Smooth muscle cell (in vitro differentiated cells): ENCODE data around the gene ALKBH7. TPM values are rescaled to one million over a fixed set of nuclear protein-coding genes. Genes with fewer than 3 reads are reported as not detected.
"Not testable (repeated sequence)": the region's sequence is repeated elsewhere in the genome, so short reads cannot be mapped to it uniquely, and the experiment has no call there.

Source experiments
- DNase-seq: peaks from one replicate; lab custom pipeline; 2025; ENCODE audit not compliant: unreplicated experiment; lab: John Stamatoyannopoulos, UW
- H2AFZ ChIP-seq: fragments of 200-600 bp; sonication (generic); 2 replicates; pipeline ENCODE4 v1.6.0; 2016; ENCODE audit warnings: antibody characterized with exemption, low read depth, mild to moderate bottlenecking
- H3F3A ChIP-seq: fragments of 200-600 bp; sonication (generic); 2 replicates; pipeline ENCODE4 v1.6.0; 2017; ENCODE audit warnings: antibody characterized with exemption, low read depth
- H3K27ac ChIP-seq: fragments of 200-600 bp; sonication (generic); 2 replicates; pipeline ENCODE4 v1.5.1; 2016; ENCODE audit warnings: low read depth, mild to moderate bottlenecking
- H3K27me3 ChIP-seq: fragments of 200-600 bp; sonication (generic); 2 replicates; pipeline ENCODE4 v1.6.1; 2016; ENCODE audit warnings: low read depth, mild to moderate bottlenecking
- H3K36me3 ChIP-seq: fragments of 200-600 bp; sonication (generic); 2 replicates; pipeline ENCODE4 v1.5.1; 2016; ENCODE audit warnings: low read depth
- H3K4me1 ChIP-seq: fragments of 200-600 bp; sonication (generic); 2 replicates; pipeline ENCODE4 v1.5.1; 2016; ENCODE audit warnings: low read depth
- H3K4me2 ChIP-seq: fragments of 200-600 bp; sonication (generic); 2 replicates; pipeline ENCODE4 v1.6.0; 2016; ENCODE audit warnings: mild to moderate bottlenecking
- H3K4me3 ChIP-seq: fragments of 200-600 bp; sonication (generic); 2 replicates; pipeline ENCODE4 v1.5.1; 2016; ENCODE audit warnings: mild to moderate bottlenecking
- H3K79me2 ChIP-seq: fragments of 200-600 bp; sonication (generic); 2 replicates; pipeline ENCODE4 v1.6.0; 2016; ENCODE audit warnings: low read depth, mild to moderate bottlenecking
- H3K9ac ChIP-seq: fragments of 200-600 bp; sonication (generic); 2 replicates; pipeline ENCODE4 v1.6.0; 2016; ENCODE audit warnings: low read depth
- H3K9me3 ChIP-seq: fragments of 200-600 bp; sonication (generic); replicated peaks from 2 replicates; pipeline ENCODE4 v1.5.1; 2016; ENCODE audit warnings: low read depth
- H4K20me1 ChIP-seq: fragments of 200-600 bp; sonication (generic); 2 replicates; pipeline ENCODE4 v1.6.0; 2016; ENCODE audit warnings: low read depth
- CTCF ChIP-seq: fragments of 200-600 bp; sonication (generic); IDR thresholded peaks from 2 replicates; pipeline ENCODE4 v1.5.1; 2017; ENCODE audit warnings: borderline replicate concordance, mild to moderate bottlenecking, antibody characterized with exemption; ENCODE audit not compliant: insufficient read depth, poor library complexity, severe bottlenecking
- WGBS: methylation state at CpG from one replicate; pipeline ENCODE4 v1.1.7; 2016; ENCODE audit warnings: low lambda C conversion rate; 5-methylcytosine and 5-hydroxymethylcytosine counted together
- polyA plus RNA-seq: library from polyadenylated mRNA; unstranded; fragments of >200 nt; fragmentation: Nextera tagmentation; extraction: Ambion mirVana; gene quantifications from 2 replicates; pipeline ENCODE4 v1.2.1, GENCODE V29; 2016
- total RNA-seq: library from RNA; depleted of rRNA; stranded (reverse); fragments of >200 nt; gene quantifications from 2 replicates; pipeline ENCODE4 v1.2.3, GENCODE V29; 2014

The ALKBH7 gene
- total and polyA plus RNA-seq, 2 experiments from 2014 or later, result 34.4 to 103 TPM

- H3K9ac ChIP-seq, result no peak overlapping the region
- no peaks in the 10 kb centered on the region for H3K9me3 ChIP-seq
- whole genome bisulfite sequencing, result 77% methylated on average over 4 of the region's 4 CpGs
- no peaks in the 10 kb centered on the region for H3K36me3 ChIP-seq
- no peak for DNase-seq
- H3F3A ChIP-seq, result no peaks in the 10 kb centered on the region
- H3K4me2 ChIP-seq, result no peak overlapping the region
- H3K4me1 ChIP-seq, result no peaks in the 10 kb centered on the region
- peak; percentile 57 for TF ChIP-seq CTCF
- no peak overlapping the region for H3K4me3 ChIP-seq
- no peaks in the 10 kb centered on the region for H3K79me2 ChIP-seq
- H3K27ac ChIP-seq, result no peak overlapping the region
- H2AFZ ChIP-seq, result no peak overlapping the region
- H3K27me3 ChIP-seq, result no peaks in the 10 kb centered on the region
- H4K20me1 ChIP-seq, result no peaks in the 10 kb centered on the region
Measured at GRCh38 chr19:6354098-6354674, 18.4 kb upstream of the ALKBH7 start.

- H3K27me3 ChIP-seq, H3K4me2 ChIP-seq, DNase-seq, H3F3A ChIP-seq, H2AFZ ChIP-seq, H4K20me1 ChIP-seq, H3K4me3 ChIP-seq, H3K9ac ChIP-seq, H3K4me1 ChIP-seq, H3K36me3 ChIP-seq, H3K9me3 ChIP-seq, H3K79me2 ChIP-seq, H3K27ac ChIP-seq: not testable (repeated sequence)
- 95% methylated on average over 20 of the region's 46 CpGs for WGBS
Measured at GRCh38 chr19:6355321-6356040, 17.1 kb upstream of the ALKBH7 start.

GRCh38 chr19:6357174-6357573, 15.4 kb upstream of the ALKBH7 start:
- H3K4me2 ChIP-seq, result no peak overlapping the region
- no peak overlapping the region for H2AFZ ChIP-seq
- no peaks in the 10 kb centered on the region for H4K20me1 ChIP-seq
- TF ChIP-seq CTCF, result no peak
- peaks cover 7% of the 10 kb centered on the region for H3K79me2 ChIP-seq
- no peak for DNase-seq
- no peaks in the 10 kb centered on the region for H3F3A ChIP-seq
- no peaks in the 10 kb centered on the region for H3K9me3 ChIP-seq
- H3K27me3 ChIP-seq, result no peaks in the 10 kb centered on the region
- WGBS, result 94% methylated on average over 14 of the region's 14 CpGs
- no peak overlapping the region for H3K4me3 ChIP-seq
- H3K9ac ChIP-seq, result no peak overlapping the region
- H3K36me3 ChIP-seq, result no peaks in the 10 kb centered on the region
- peaks cover under 1% of the 10 kb centered on the region for H3K4me1 ChIP-seq
- no peak overlapping the region for H3K27ac ChIP-seq

- H3K4me3 ChIP-seq, result no peak overlapping the region
- no peaks in the 10 kb centered on the region for H4K20me1 ChIP-seq
- no peak overlapping the region for H3K27ac ChIP-seq
- no peak overlapping the region for H3K9ac ChIP-seq
- no peak overlapping the region for H2AFZ ChIP-seq
- H3K9me3 ChIP-seq, result no peaks in the 10 kb centered on the region
- WGBS, result 81% methylated on average over 9 of the region's 9 CpGs
- no peak for DNase-seq
- H3K79me2 ChIP-seq, result peaks cover 12% of the 10 kb centered on the region
- no peaks in the 10 kb centered on the region for H3F3A ChIP-seq
- no peaks in the 10 kb centered on the region for H3K36me3 ChIP-seq
- no peak for TF ChIP-seq CTCF
- no peak overlapping the region for H3K4me2 ChIP-seq
- H3K27me3 ChIP-seq, result no peaks in the 10 kb centered on the region
- peaks cover 5% of the 10 kb centered on the region for H3K4me1 ChIP-seq
Measured at GRCh38 chr19:6358003-6358402, 14.6 kb upstream of the ALKBH7 start.
